H1 (cell line): ENCODE results near the gene IZUMO4. TPM values are rescaled to one million over a fixed set of nuclear protein-coding genes. Genes with fewer than 3 reads are reported as not detected.

Source experiments
- CTCF ChIA-PET: fragments of 300-600 bp; sonication (Branson Sonifier 250); formaldehyde crosslinking; loops from one replicate; lab custom pipeline; 2021; ENCODE audit not compliant: partially characterized antibody; lab: Charles Lee
- POLR2A ChIA-PET: fragments of 300-600 bp; sonication (Branson Sonifier 250); formaldehyde crosslinking; loops from one replicate; lab custom pipeline; 2021; ENCODE audit warnings: inconsistent platforms; ENCODE audit not compliant: partially characterized antibody; lab: Charles Lee
- DNase-seq, 2 experiments: peaks; one replicate each; pipeline versions ENCODE4 v3.0.0 to v3.0.0-alpha.2; 2010 to 2022; ENCODE audit warnings: low spot score in 2 of 2, low read depth in 1 of 2, mixed read lengths in 1 of 2
- FAIRE-seq: peaks from 2 replicates; lab custom pipeline; 2011; peaks lifted over from hg19 to GRCh38; lab: Jason Lieb, UNC
- H2AFZ ChIP-seq: 2 replicates; pipeline ENCODE4 v1.8.1; 2012; ENCODE audit warnings: low read length, inconsistent platforms
- H2AK5ac ChIP-seq: 2 replicates; pipeline ENCODE4 v1.6.1; 2013; ENCODE audit warnings: low read depth, low read length
- H2BK120ac ChIP-seq: replicated peaks from 2 replicates; pipeline ENCODE3; 2013; ENCODE audit warnings: low read depth, low read length, inconsistent platforms
- H2BK12ac ChIP-seq: 2 replicates; pipeline ENCODE4 v1.6.1; 2013; ENCODE audit warnings: low read depth, low read length
- H2BK15ac ChIP-seq: 2 replicates; pipeline ENCODE4 v1.6.1; 2013; ENCODE audit warnings: low read length
- H2BK20ac ChIP-seq: 2 replicates; pipeline ENCODE4 v1.6.1; 2013; ENCODE audit warnings: low read length
- H2BK5ac ChIP-seq: 2 replicates; pipeline ENCODE4 v1.6.1; 2013; ENCODE audit warnings: low read depth, low read length
- H3K14ac ChIP-seq: 2 replicates; pipeline ENCODE4 v1.6.1; 2013; ENCODE audit warnings: inconsistent platforms; ENCODE audit not compliant: insufficient read length
- H3K18ac ChIP-seq: 2 replicates; pipeline ENCODE4 v1.6.1; 2013; ENCODE audit warnings: low read length; ENCODE audit errors: extremely low read depth
- H3K23ac ChIP-seq: 2 replicates; pipeline ENCODE4 v1.6.1; 2013; ENCODE audit warnings: inconsistent platforms; ENCODE audit not compliant: insufficient read length
- H3K23me2 ChIP-seq: 2 replicates; pipeline ENCODE4 v1.6.1; 2013; ENCODE audit warnings: low read depth, low read length
- H3K27ac ChIP-seq: 2 replicates; pipeline ENCODE4 v1.6.1; 2011; ENCODE audit warnings: low read depth, low read length, inconsistent platforms
- H3K27me3 ChIP-seq, 4 experiments: replicated peaks in 1 of 4; 1 replicate in 1 of 4; 2 replicates in 3 of 4; pipeline versions ENCODE4 v1.6.1 to v1.8.1; 2011 to 2013; ENCODE audit warnings: low read length in 3 of 4, mild to moderate bottlenecking in 3 of 4, inconsistent platforms in 2 of 4, mixed read lengths in 2 of 4, moderate library complexity in 1 of 4; ENCODE audit not compliant: control insufficient read depth in 3 of 4, insufficient read depth in 3 of 4; ENCODE audit errors: extremely low read depth in 1 of 4
- H3K36me3 ChIP-seq, 4 experiments: 2 replicates each; pipeline versions ENCODE4 v1.6.1 to v1.8.1; 2011 to 2013; ENCODE audit warnings: mild to moderate bottlenecking in 4 of 4, low read length in 3 of 4, moderate library complexity in 2 of 4, control low read depth in 1 of 4, inconsistent platforms in 1 of 4; ENCODE audit not compliant: insufficient read depth in 4 of 4, control insufficient read depth in 2 of 4
- H3K4ac ChIP-seq: replicated peaks from 2 replicates; pipeline ENCODE3; 2013; ENCODE audit warnings: low read length, low read depth, mixed read lengths, inconsistent platforms; ENCODE audit not compliant: insufficient read length
- H3K4me1 ChIP-seq, 4 experiments: replicated peaks in 1 of 4; 1 replicate in 1 of 4; 2 replicates in 3 of 4; pipeline versions ENCODE4 v1.6.1 to v1.8.1; 2011 to 2013; ENCODE audit warnings: low read length in 3 of 4, inconsistent platforms in 2 of 4, mixed read lengths in 1 of 4; ENCODE audit not compliant: insufficient read depth in 4 of 4, control insufficient read depth in 3 of 4
- H3K4me2 ChIP-seq, 2 experiments: 2 replicates each; pipeline versions ENCODE4 v1.6.1 to v1.8.1; 2011 to 2013; ENCODE audit warnings: low read depth in 2 of 2, low read length in 2 of 2, control low read depth in 1 of 2, inconsistent platforms in 1 of 2, mild to moderate bottlenecking in 1 of 2; ENCODE audit not compliant: insufficient read depth in 1 of 2
- H3K4me3 ChIP-seq, 4 experiments: fragments of 200-600, 300-600 bp in 1 of 4; sonication (generic), shearing (Covaris generic), sonication (Bioruptor Twin) in 1 of 4; 2 replicates each; pipeline versions ENCODE4 v1.5.1 to v1.8.1; 2011 to 2016; ENCODE audit warnings: low read length in 4 of 4, low read depth in 3 of 4, control low read depth in 2 of 4, inconsistent platforms in 2 of 4, mild to moderate bottlenecking in 2 of 4, mixed read lengths in 1 of 4, moderate library complexity in 1 of 4; ENCODE audit not compliant: insufficient read depth in 2 of 4; ENCODE audit errors: extremely low read depth in 1 of 4
- H3K56ac ChIP-seq: replicated peaks from 2 replicates; pipeline ENCODE3; 2013; ENCODE audit warnings: low read depth, mild to moderate bottlenecking, mixed read lengths, low read length, inconsistent platforms; ENCODE audit not compliant: insufficient read length
- H3K79me1 ChIP-seq: 2 replicates; pipeline ENCODE4 v1.6.1; 2013; ENCODE audit warnings: low read depth, low read length, control low read depth
- H3K79me2 ChIP-seq, 2 experiments: 2 replicates each; pipeline versions ENCODE4 v1.6.1 to v1.8.1; 2012 to 2013; ENCODE audit warnings: low read length in 2 of 2, mild to moderate bottlenecking in 2 of 2, inconsistent platforms in 1 of 2; ENCODE audit not compliant: insufficient read depth in 2 of 2, control insufficient read depth in 1 of 2
- H3K9ac ChIP-seq, 4 experiments: replicated peaks in 1 of 4; 1 replicate in 1 of 4; 2 replicates in 3 of 4; pipeline versions ENCODE4 v1.6.1 to v1.8.1; 2011 to 2013; ENCODE audit warnings: low read depth in 3 of 4, low read length in 3 of 4, control low read depth in 2 of 4, mild to moderate bottlenecking in 2 of 4, moderate library complexity in 2 of 4, inconsistent platforms in 1 of 4; ENCODE audit errors: extremely low read depth in 1 of 4
- H3K9me3 ChIP-seq, 2 experiments: 2 replicates each; pipeline versions ENCODE4 v1.6.1 to v1.8.1; 2012 to 2013; ENCODE audit warnings: mild to moderate bottlenecking in 2 of 2, moderate library complexity in 2 of 2, control low read depth in 1 of 2, inconsistent platforms in 1 of 2, low read depth in 1 of 2, low read length in 1 of 2, mixed read lengths in 1 of 2; ENCODE audit not compliant: insufficient read depth in 2 of 2
- H4K20me1 ChIP-seq, 2 experiments: replicated peaks in 1 of 2; 2 replicates each; pipeline versions ENCODE3 to v1.8.1; 2011 to 2013; ENCODE audit warnings: inconsistent platforms in 2 of 2, low read length in 2 of 2, mild to moderate bottlenecking in 1 of 2; ENCODE audit not compliant: insufficient read depth in 2 of 2, control insufficient read depth in 1 of 2
- H4K5ac ChIP-seq: 2 replicates; pipeline ENCODE4 v1.6.1; 2013; ENCODE audit warnings: low read length, low read depth, mixed read lengths, inconsistent platforms; ENCODE audit not compliant: insufficient read length
- H4K8ac ChIP-seq: 2 replicates; pipeline ENCODE4 v1.8.0; 2013; ENCODE audit warnings: mild to moderate bottlenecking, moderate library complexity, low read length, inconsistent platforms; ENCODE audit not compliant: insufficient read depth; ENCODE audit errors: extremely low read depth
- H4K91ac ChIP-seq: replicated peaks from 2 replicates; pipeline ENCODE3; 2013; ENCODE audit warnings: low read length, mixed read lengths, inconsistent platforms; ENCODE audit not compliant: insufficient read length
- BCL11A ChIP-seq, 2 experiments: IDR thresholded peaks; one replicate each; pipeline ENCODE4 v1.6.1; 2011; ENCODE audit warnings: low read depth in 2 of 2, low read length in 2 of 2, mild to moderate bottlenecking in 2 of 2
- KDM5A ChIP-seq: fragments of 200-600 bp; IDR thresholded peaks from 2 replicates; pipeline ENCODE4 v1.7.1; 2012; ENCODE audit warnings: mild to moderate bottlenecking, low read length, inconsistent platforms, mixed read lengths
- WGBS, 2 experiments: shearing (Covaris generic) in 1 of 2; methylation state at CpG; one replicate each; pipeline versions ENCODE4 v1.1.6 to v1.1.7; 2013 to 2015; ENCODE audit warnings: low lambda C conversion rate in 2 of 2, mixed read lengths in 2 of 2, inconsistent platforms in 1 of 2, low coverage in 1 of 2, missing lambda C conversion rate in 1 of 2; ENCODE audit not compliant: insufficient replicate concordance in 2 of 2, insufficient coverage in 1 of 2, insufficient read length in 1 of 2; ENCODE audit errors: extremely low coverage in 1 of 2, missing lambda C conversion rate in 1 of 2; 5-methylcytosine and 5-hydroxymethylcytosine counted together
- polyA plus RNA-seq, 7 experiments: library from polyadenylated mRNA; depleted of rRNA in 3 of 7; stranded (reverse) in 5 of 7; unstranded in 2 of 7; fragments of >200 nt in 5 of 7; fragments of 200-250 nt in 2 of 7; gene quantifications; 1 replicate in 5 of 7; 2 replicates in 1 of 7; 4 replicates in 1 of 7; pipeline versions ENCODE4 v1.2.1 to v1.2.3, GENCODE V29; 2011 to 2013; ENCODE audit warnings: missing spikeins in 2 of 7, mixed read lengths in 2 of 7
- total RNA-seq: library from RNA; stranded (reverse); fragmentation: NEBNext Ultra II Directional; extraction: Animal tissue kit (Norgen Biotek cat#: 25700); gene quantifications from 2 replicates; pipeline ENCODE4 v1.2.1, GENCODE V29; 2021
- TF ChIP-seq, protein P1 (sequence below): IDR thresholded peaks from 2 replicates; pipeline ENCODE4 v1.6.1; 2012; ENCODE audit warnings: low read length, inconsistent platforms

The IZUMO4 gene
- total and polyA plus RNA-seq, 2 of the 8 experiments (the other 6 are each of a cell fraction or from before 2014, with no cell fraction given): 1.8 to 1.9 TPM

DNA sequence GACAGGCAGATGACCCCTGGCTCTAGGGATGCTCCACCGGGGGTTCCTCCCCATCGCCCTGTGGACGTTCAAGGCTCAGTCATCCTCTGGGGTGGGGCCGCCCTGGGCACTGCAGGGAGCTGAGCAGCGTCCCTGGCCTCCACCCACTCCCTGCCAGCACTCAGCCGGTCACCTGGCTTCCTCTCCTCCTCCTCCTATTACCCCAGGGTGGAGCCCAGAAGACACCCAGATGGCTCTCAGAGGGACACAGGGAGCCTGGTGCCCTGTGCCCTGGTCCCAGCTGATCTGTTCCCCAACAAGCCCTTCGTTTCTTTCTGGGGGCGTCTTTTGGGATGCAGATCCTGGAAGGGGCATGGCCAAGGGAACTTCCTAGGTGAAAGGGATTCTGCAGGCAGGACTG lies 42.0 kb upstream of the IZUMO4 start:
- H2BK20ac ChIP-seq: no peak overlapping the region
- peaks cover 2 to 5% of the 10 kb centered on the region in 2 experiments for H4K20me1 ChIP-seq
- no peaks in the 10 kb centered on the region for H3K27me3 ChIP-seq
- 0 out of 2 replicates have a peak overlapping the region, but pooled peaks have one; percentile 72 for H2BK15ac ChIP-seq
- no peak overlapping the region for H2AFZ ChIP-seq
- no peak for DNase-seq
- peak overlapping the region; percentile 16; the same call in 1 of the 2 replicates for H4K8ac ChIP-seq
- no peak for FAIRE-seq
- TF ChIP-seq BCL11A (IDR thresholded peaks at IDR 0.05; ENCODE audit: low read depth in 2 of 2, low read length in 2 of 2) (no peak), KDM5A (no peak)
- TF ChIP-seq, protein P1, sequence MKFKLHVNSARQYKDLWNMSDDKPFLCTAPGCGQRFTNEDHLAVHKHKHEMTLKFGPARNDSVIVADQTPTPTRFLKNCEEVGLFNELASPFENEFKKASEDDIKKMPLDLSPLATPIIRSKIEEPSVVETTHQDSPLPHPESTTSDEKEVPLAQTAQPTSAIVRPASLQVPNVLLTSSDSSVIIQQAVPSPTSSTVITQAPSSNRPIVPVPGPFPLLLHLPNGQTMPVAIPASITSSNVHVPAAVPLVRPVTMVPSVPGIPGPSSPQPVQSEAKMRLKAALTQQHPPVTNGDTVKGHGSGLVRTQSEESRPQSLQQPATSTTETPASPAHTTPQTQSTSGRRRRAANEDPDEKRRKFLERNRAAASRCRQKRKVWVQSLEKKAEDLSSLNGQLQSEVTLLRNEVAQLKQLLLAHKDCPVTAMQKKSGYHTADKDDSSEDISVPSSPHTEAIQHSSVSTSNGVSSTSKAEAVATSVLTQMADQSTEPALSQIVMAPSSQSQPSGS: no peak
- TF ChIP-seq, all 59 proteins: peak for 0
- peaks cover 2% of the 10 kb centered on the region for H3K79me1 ChIP-seq
- peaks cover 4 to 9% of the 10 kb centered on the region in 2 experiments; a peak in 2 of 4 replicates for H3K79me2 ChIP-seq
- no peaks in the 10 kb centered on the region for H3K9me3 ChIP-seq
- no peak overlapping the region for H2BK12ac ChIP-seq
- POLR2A ChIA-PET: interaction anchor here (0.6 to 22.2 kb wide), 2 partner anchors 23 to 55 kb away, joined by 3 to 524 read pairs; no protein-coding TSS in a partner anchor
- H3K14ac ChIP-seq: no peak overlapping the region
- no peak overlapping the region; the same call in 1 of the 2 replicates for H3K18ac ChIP-seq
- no peak overlapping the region for H3K27ac ChIP-seq
- H3K4me3 ChIP-seq: no peak overlapping the region
- no peak overlapping the region for H3K4me2 ChIP-seq
- no peak overlapping the region for H2AK5ac ChIP-seq
- H3K36me3 ChIP-seq: no peaks in the 10 kb centered on the region
- no peak overlapping the region for H3K23ac ChIP-seq
- H2BK5ac ChIP-seq: no peak overlapping the region
- no peak overlapping the region for H3K4ac ChIP-seq
- CTCF ChIA-PET: interaction anchor here (0.7 to 1.2 kb wide), 5 partner anchors 13 to 124 kb away, joined by 3 to 7 read pairs (median 4); no protein-coding TSS in a partner anchor
- H4K91ac ChIP-seq: no peak overlapping the region
- no peak overlapping the region for H2BK120ac ChIP-seq
- no peak overlapping the region for H3K9ac ChIP-seq
- H3K4me1 ChIP-seq: peaks cover 0 to 23% (median 13%) of the 10 kb centered on the region in 4 experiments; a peak in 5 of 7 replicates
- H3K56ac ChIP-seq: no peak overlapping the region
- H3K23me2 ChIP-seq: peaks cover 4% of the 10 kb centered on the region; the same call in 1 of the 2 replicates
- H4K5ac ChIP-seq: no peak overlapping the region
- 90% methylated on average over 8 of the region's 8 CpGs; no CpG with 5 or more reads in 1 of the 2 experiments for WGBS, 2 experiments
